SK-N-SH treated with all-trans-retinoic acid at 6 μM for 48 hours (cell line): ENCODE measurements around the gene BSN.

Experiments
- ATAC-seq: fragments of 200-7000 bp; cut with Tn5 transposase; 3 replicates; pipeline ENCODE4 v1.9.1; 2020; ENCODE audit warnings: mild to moderate bottlenecking, moderate library complexity
- ARNTL ChIP-seq: fragments of 450-650 bp; formaldehyde crosslinking; IDR thresholded peaks from 2 replicates; pipeline ENCODE4 v1.5.0; 2020; ENCODE audit warnings: low read depth, mild to moderate bottlenecking, moderate library complexity, borderline replicate concordance
- BACH2 ChIP-seq: fragments of 250-450 bp; sonication (Bioruptor Pico); IDR thresholded peaks from 2 replicates; pipeline ENCODE4 v1.9.0; 2021; ENCODE audit warnings: mild to moderate bottlenecking, borderline replicate concordance
- CSDC2 ChIP-seq: fragments of 250-450 bp; sonication (Bioruptor Pico); IDR thresholded peaks from 2 replicates; pipeline ENCODE4 v1.5.0; 2020; ENCODE audit warnings: mild to moderate bottlenecking, moderate library complexity
- CSRNP3 ChIP-seq: fragments of 250-450 bp; sonication (Bioruptor Pico); IDR thresholded peaks from 2 replicates; pipeline ENCODE4 v1.5.1; 2021; ENCODE audit warnings: mild to moderate bottlenecking, moderate library complexity
- ESRRG ChIP-seq: fragments of 250-450 bp; sonication (Bioruptor Pico); IDR thresholded peaks from 2 replicates; pipeline ENCODE4 v1.6.1; 2021; ENCODE audit warnings: mild to moderate bottlenecking
- GLIS3 ChIP-seq: fragments of 250-450 bp; sonication (Bioruptor Pico); IDR thresholded peaks from 2 replicates; pipeline ENCODE4 v1.5.0; 2020; ENCODE audit warnings: mild to moderate bottlenecking, moderate library complexity
- ISL1 ChIP-seq: fragments of 250-450 bp; sonication (Bioruptor Pico); IDR thresholded peaks from 2 replicates; pipeline ENCODE4 v2.1.2; 2022; ENCODE audit warnings: mild to moderate bottlenecking, moderate library complexity
- OSR1 ChIP-seq: fragments of 250-450 bp; sonication (Bioruptor Pico); IDR thresholded peaks from 2 replicates; pipeline ENCODE4 v1.8.0; 2022; ENCODE audit warnings: moderate library complexity, mild to moderate bottlenecking, inconsistent platforms
- PATZ1 ChIP-seq: fragments of 250-450 bp; sonication (Bioruptor Pico); IDR thresholded peaks from 2 replicates; pipeline ENCODE4 v1.8.0; 2020; ENCODE audit warnings: mild to moderate bottlenecking, moderate library complexity, borderline replicate concordance
- POU6F1 ChIP-seq: fragments of 250-450 bp; sonication (Bioruptor Pico); IDR thresholded peaks from 2 replicates; pipeline ENCODE4 v1.8.0; 2021; ENCODE audit warnings: low read depth, mild to moderate bottlenecking, moderate library complexity, borderline replicate concordance
- PPARA ChIP-seq: fragments of 250-450 bp; sonication (Bioruptor Pico); IDR thresholded peaks from 2 replicates; pipeline ENCODE4 v1.5.0; 2020; ENCODE audit warnings: mild to moderate bottlenecking, borderline replicate concordance
- RARB ChIP-seq: fragments of 250-450 bp; sonication (Bioruptor Pico); IDR thresholded peaks from 2 replicates; pipeline ENCODE4 v1.8.0; 2021; ENCODE audit warnings: mild to moderate bottlenecking, moderate library complexity
- SNAI2 ChIP-seq: fragments of 250-450 bp; sonication (Bioruptor Pico); IDR thresholded peaks from 2 replicates; pipeline ENCODE4 v1.5.0; 2020; ENCODE audit warnings: mild to moderate bottlenecking, moderate library complexity
- TCF4 ChIP-seq: fragments of 250-450 bp; sonication (Bioruptor Pico); IDR thresholded peaks from 2 replicates; pipeline ENCODE4 v1.8.0; 2021; ENCODE audit warnings: mild to moderate bottlenecking, moderate library complexity, borderline replicate concordance
- TOX ChIP-seq: fragments of 250-450 bp; sonication (Bioruptor Pico); IDR thresholded peaks from 2 replicates; pipeline ENCODE4 v1.8.0; 2021; ENCODE audit warnings: mild to moderate bottlenecking, moderate library complexity, borderline replicate concordance
- TSHZ2 ChIP-seq: fragments of 250-450 bp; sonication (Bioruptor Pico); IDR thresholded peaks from 2 replicates; pipeline ENCODE4 v1.5.0; 2020; ENCODE audit warnings: mild to moderate bottlenecking, moderate library complexity
- ZC3H10 ChIP-seq: fragments of 250-450 bp; sonication (Bioruptor Pico); IDR thresholded peaks from 2 replicates; pipeline ENCODE4 v1.5.1; 2021; ENCODE audit warnings: mild to moderate bottlenecking, moderate library complexity
- ZFP3 ChIP-seq: fragments of 250-450 bp; sonication (Bioruptor Pico); IDR thresholded peaks from 2 replicates; pipeline ENCODE4 v1.5.0; 2020; ENCODE audit warnings: mild to moderate bottlenecking, moderate library complexity
- ZFP30 ChIP-seq: fragments of 450-650 bp; formaldehyde crosslinking; IDR thresholded peaks from 2 replicates; pipeline ENCODE4 v1.5.0; 2022; ENCODE audit warnings: mild to moderate bottlenecking, moderate library complexity
- ZNF565 ChIP-seq: fragments of 450-650 bp; formaldehyde crosslinking; conservative IDR thresholded peaks from 2 replicates; pipeline ENCODE4 v1.5.0; 2020; ENCODE audit warnings: low read depth, mild to moderate bottlenecking, moderate library complexity
- ZNF8 ChIP-seq: fragments of 450-650 bp; formaldehyde crosslinking; IDR thresholded peaks from 2 replicates; pipeline ENCODE4 v1.5.0; 2020; ENCODE audit warnings: mild to moderate bottlenecking, moderate library complexity

Gene BSN

DNA sequence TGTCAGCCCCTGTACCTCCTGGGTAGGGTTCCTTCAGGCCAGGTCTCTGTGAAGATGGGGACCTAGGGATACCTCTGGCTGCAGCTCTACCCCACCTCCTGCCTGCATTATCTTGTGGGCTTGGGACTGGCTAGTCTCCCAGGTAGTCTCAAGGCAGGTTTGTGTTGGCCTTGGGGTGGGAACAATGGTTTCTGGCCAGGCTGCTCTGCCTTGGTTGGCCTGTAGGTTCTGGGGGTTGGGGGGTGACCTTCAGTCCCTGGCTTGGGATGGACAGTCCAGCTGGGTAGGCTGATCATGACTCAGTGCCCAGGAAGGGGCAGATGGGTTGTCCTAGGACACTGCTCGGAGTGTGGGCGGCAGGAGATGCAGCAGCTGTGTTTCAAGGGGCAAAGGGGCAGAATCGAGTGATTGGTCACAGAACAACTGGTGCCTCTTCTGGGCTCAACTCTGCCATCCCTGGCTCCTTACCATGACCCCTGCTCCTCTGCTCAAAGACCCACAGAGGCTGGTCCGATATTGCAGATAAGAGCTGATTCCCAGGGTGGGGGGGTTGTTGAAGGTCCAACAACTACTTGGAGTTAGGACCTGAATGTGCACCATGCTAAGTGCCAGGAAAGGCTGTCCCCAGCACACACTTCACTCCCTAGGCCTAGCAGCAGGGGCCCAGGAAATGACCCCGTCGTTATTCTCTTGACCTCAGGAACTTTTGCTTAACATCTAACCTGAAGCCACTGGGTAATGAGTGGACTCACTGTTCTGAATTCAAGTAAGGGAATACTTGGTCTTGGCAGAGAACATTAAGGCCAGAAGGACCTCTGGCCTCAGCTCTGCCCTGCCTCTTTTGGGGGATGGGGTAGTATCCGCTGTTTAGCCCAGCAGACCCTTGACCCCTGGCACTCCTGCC, 18.1 kb upstream of the BSN start:
- no peak for TF ChIP-seq ISL1
- TF ChIP-seq ZNF565 (CRISPR knock-in tag) = no peak
- no peak for TF ChIP-seq POU6F1 (CRISPR knock-in tag)
- TF ChIP-seq ESRRG = no peak
- no peak for TF ChIP-seq SNAI2 (CRISPR knock-in tag)
- TF ChIP-seq CSRNP3 (CRISPR knock-in tag) = no peak
- no peak for TF ChIP-seq PATZ1
- TF ChIP-seq TSHZ2 (CRISPR knock-in tag) = no peak
- TF ChIP-seq TCF4 = no peak
- no peak for TF ChIP-seq BACH2 (CRISPR knock-in tag)
- no peak for TF ChIP-seq CSDC2 (CRISPR knock-in tag)
- no peak for TF ChIP-seq ZFP3
- no peak for TF ChIP-seq ZNF8 (CRISPR knock-in tag)
- no peak for TF ChIP-seq TOX (CRISPR knock-in tag)
- no peak for TF ChIP-seq ZFP30 (CRISPR knock-in tag)
- TF ChIP-seq ARNTL = no peak
- TF ChIP-seq ZC3H10 = no peak
- TF ChIP-seq, all 23 proteins: peak for 0
- ATAC-seq = no peak

GRCh38 chr3:49536875-49537533, 17.3 kb upstream of the BSN start:
- ATAC-seq = no peak
- TF ChIP-seq ZNF565 (CRISPR knock-in tag) (no peak), CSRNP3 (CRISPR knock-in tag) (no peak), PPARA (CRISPR knock-in tag) (no peak), SNAI2 (CRISPR knock-in tag) (no peak), GLIS3 (CRISPR knock-in tag) (no peak), TSHZ2 (CRISPR knock-in tag) (no peak), ISL1 (no peak), BACH2 (CRISPR knock-in tag) (no peak), ZNF8 (CRISPR knock-in tag) (no peak), POU6F1 (CRISPR knock-in tag) (no peak), ZC3H10 (no peak), ZFP30 (CRISPR knock-in tag) (no peak), OSR1 (CRISPR knock-in tag) (no peak), RARB (CRISPR knock-in tag) (no peak), PATZ1 (no peak), CSDC2 (CRISPR knock-in tag) (no peak)
